Endothelial cell of umbilical vein (primary cell): ENCODE results near the gene SAV1. TPM values are rescaled to one million over a fixed set of nuclear protein-coding genes. Genes with fewer than 3 reads are reported as not detected.

Experiments
- BruUV-seq: library from RNA; stranded (reverse); fragments of 400-500 nt; replicated peaks from 2 replicates; lab custom pipeline; 2021; lab: Mats Ljungman, UMichigan
- CTCF ChIA-PET: fragments of 300-600, 350-600 bp; sonication (Branson Sonifier 250); formaldehyde crosslinking; loops from one replicate; lab custom pipeline; 2021; ENCODE audit warnings: antibody characterized with exemption, inconsistent platforms; lab: Charles Lee
- POLR2A ChIA-PET: fragments of 300-600, 350-600 bp; sonication (Branson Sonifier 250); formaldehyde crosslinking; loops from one replicate; lab custom pipeline; 2021; ENCODE audit warnings: antibody characterized with exemption, inconsistent platforms; lab: Charles Lee
- DNase-seq: peaks from one replicate; pipeline ENCODE4 v3.0.0-alpha.2; 2011; ENCODE audit warnings: low read depth, low spot score
- FAIRE-seq: peaks from 2 replicates; lab custom pipeline; 2011; peaks lifted over from hg19 to GRCh38; lab: Jason Lieb, UNC
- H2AFZ ChIP-seq: 2 replicates; pipeline ENCODE4 v1.6.0; 2012; ENCODE audit warnings: low read depth, low read length, control low read depth, inconsistent platforms
- H3K27ac ChIP-seq: 2 replicates; pipeline ENCODE4 v1.5.1; 2011; ENCODE audit warnings: low read depth, mild to moderate bottlenecking, control low read depth, low read length, moderate library complexity; ENCODE audit not compliant: insufficient read depth
- H3K27me3 ChIP-seq, 2 experiments: 2 replicates each; pipeline versions ENCODE4 v1.6.0 to v1.6.1; 2011; ENCODE audit warnings: low read length in 2 of 2, mixed read lengths in 1 of 2; ENCODE audit not compliant: control insufficient read depth in 2 of 2, insufficient read depth in 2 of 2
- H3K36me3 ChIP-seq, 2 experiments: 2 replicates in 1 of 2; 3 replicates in 1 of 2; pipeline ENCODE4 v1.5.1; 2011; ENCODE audit warnings: low read length in 2 of 2, mild to moderate bottlenecking in 1 of 2, moderate library complexity in 1 of 2; ENCODE audit not compliant: control insufficient read depth in 2 of 2, insufficient read depth in 2 of 2; ENCODE audit errors: extremely low read depth in 1 of 2
- H3K4me1 ChIP-seq: 3 replicates; pipeline ENCODE4 v1.5.1; 2011; ENCODE audit warnings: mild to moderate bottlenecking, low read length; ENCODE audit not compliant: control insufficient read depth, insufficient read depth; ENCODE audit errors: extremely low read depth
- H3K4me2 ChIP-seq: 2 replicates; pipeline ENCODE4 v1.6.1; 2011; ENCODE audit warnings: low read length, control low read depth, mixed read lengths; ENCODE audit not compliant: insufficient read depth
- H3K4me3 ChIP-seq, 3 experiments: fragments of 200-600 bp in 1 of 3; sonication (generic), shearing (Covaris generic) in 1 of 3; replicated peaks in 1 of 3; 2 replicates each; pipeline ENCODE4 v1.5.1; 2011 to 2016; ENCODE audit warnings: control low read depth in 3 of 3, low read length in 3 of 3, mild to moderate bottlenecking in 2 of 3, inconsistent platforms in 1 of 3, low read depth in 1 of 3, moderate library complexity in 1 of 3; ENCODE audit not compliant: insufficient read depth in 1 of 3
- H3K79me2 ChIP-seq: 2 replicates; pipeline ENCODE4 v1.6.0; 2012; ENCODE audit warnings: low read length, inconsistent platforms; ENCODE audit not compliant: control insufficient read depth, insufficient read depth
- H3K9ac ChIP-seq: replicated peaks from 2 replicates; pipeline ENCODE3; 2011; ENCODE audit warnings: low read length, control low read depth; ENCODE audit not compliant: insufficient read depth; ENCODE audit errors: extremely low read depth
- H3K9me1 ChIP-seq: replicated peaks from 3 replicates; pipeline ENCODE4 v1.6.0; 2011; ENCODE audit warnings: mild to moderate bottlenecking, low read length; ENCODE audit not compliant: control insufficient read depth, insufficient read depth; ENCODE audit errors: extremely low read depth
- H3K9me3 ChIP-seq: replicated peaks from 2 replicates; pipeline ENCODE4 v1.5.1; 2012; ENCODE audit warnings: low read length, inconsistent platforms; ENCODE audit not compliant: control insufficient read depth, insufficient read depth
- H4K20me1 ChIP-seq: replicated peaks from 2 replicates; pipeline ENCODE3; 2011; ENCODE audit warnings: mild to moderate bottlenecking, low read length; ENCODE audit not compliant: control insufficient read depth, insufficient read depth; ENCODE audit errors: extremely low read depth
- EZH2 ChIP-seq: IDR thresholded peaks from 2 replicates; pipeline ENCODE4 v1.6.1; 2012; ENCODE audit warnings: borderline replicate concordance, low read depth, mild to moderate bottlenecking, moderate library complexity, low read length, inconsistent platforms; ENCODE audit not compliant: severe bottlenecking
- GATA2 ChIP-seq: IDR thresholded peaks from 2 replicates; pipeline ENCODE4 v1.7.0; 2011; ENCODE audit warnings: low read depth, mild to moderate bottlenecking, moderate library complexity, mixed read lengths, low read length; ENCODE audit not compliant: insufficient read length, insufficient read depth
- MYC ChIP-seq: IDR thresholded peaks from one replicate; pipeline ENCODE4 v1.6.1; 2011; ENCODE audit warnings: mild to moderate bottlenecking, low read depth, low read length
- dilution Hi-C: fragments of 300-500 bp; cut with MboI; formaldehyde crosslinking; loops from one replicate; pipeline ENCODE4 v1.15.0; 2019; ENCODE audit warnings: low sequenced_read_pairs; ENCODE audit not compliant: extremely low pct_ligation_motif_present
- intact Hi-C: fragments of 100-400 bp; cut with micrococcal nuclease; formaldehyde crosslinking; loops from one replicate; pipeline ENCODE4 v1.10.0; 2022
- polyA plus RNA-seq, 4 experiments: library from polyadenylated mRNA; depleted of rRNA in 3 of 4; stranded (reverse) in 3 of 4; unstranded in 1 of 4; fragments of >200 nt; gene quantifications; 2 replicates each; pipeline versions ENCODE4 v1.2.1 to v1.2.3, GENCODE V29; 2011 to 2012; ENCODE audit warnings: missing spikeins in 1 of 4
- total RNA-seq: library from RNA; stranded (reverse); gene quantifications from 2 replicates; pipeline ENCODE4 v1.2.3, GENCODE V29; 2021
- TF ChIP-seq, protein P1 (sequence below), 2 donors: IDR thresholded peaks; 1 replicate in 1 of 2; 2 replicates in 1 of 2; pipeline ENCODE4 v1.5.1; 2011; ENCODE audit warnings: low read length in 2 of 2, mild to moderate bottlenecking in 2 of 2, moderate library complexity in 2 of 2, control low read depth in 1 of 2, inconsistent platforms in 1 of 2, low read depth in 1 of 2; ENCODE audit not compliant: insufficient read depth in 1 of 2; ENCODE audit errors: extremely low read depth in 1 of 2

SAV1 gene
- total and polyA plus RNA-seq, 2 donors (not counting 3 experiments of a cell fraction or from before 2014, with no cell fraction given), result 7.1 to 31.0 TPM

- H3K36me3 ChIP-seq, result no peaks in the 10 kb centered on the region
- no peak for FAIRE-seq
- no peaks in the 10 kb centered on the region for H3K27me3 ChIP-seq
- no peaks in the 10 kb centered on the region for H4K20me1 ChIP-seq
- no peaks in the 10 kb centered on the region for H3K79me2 ChIP-seq
- TF ChIP-seq, protein P1, sequence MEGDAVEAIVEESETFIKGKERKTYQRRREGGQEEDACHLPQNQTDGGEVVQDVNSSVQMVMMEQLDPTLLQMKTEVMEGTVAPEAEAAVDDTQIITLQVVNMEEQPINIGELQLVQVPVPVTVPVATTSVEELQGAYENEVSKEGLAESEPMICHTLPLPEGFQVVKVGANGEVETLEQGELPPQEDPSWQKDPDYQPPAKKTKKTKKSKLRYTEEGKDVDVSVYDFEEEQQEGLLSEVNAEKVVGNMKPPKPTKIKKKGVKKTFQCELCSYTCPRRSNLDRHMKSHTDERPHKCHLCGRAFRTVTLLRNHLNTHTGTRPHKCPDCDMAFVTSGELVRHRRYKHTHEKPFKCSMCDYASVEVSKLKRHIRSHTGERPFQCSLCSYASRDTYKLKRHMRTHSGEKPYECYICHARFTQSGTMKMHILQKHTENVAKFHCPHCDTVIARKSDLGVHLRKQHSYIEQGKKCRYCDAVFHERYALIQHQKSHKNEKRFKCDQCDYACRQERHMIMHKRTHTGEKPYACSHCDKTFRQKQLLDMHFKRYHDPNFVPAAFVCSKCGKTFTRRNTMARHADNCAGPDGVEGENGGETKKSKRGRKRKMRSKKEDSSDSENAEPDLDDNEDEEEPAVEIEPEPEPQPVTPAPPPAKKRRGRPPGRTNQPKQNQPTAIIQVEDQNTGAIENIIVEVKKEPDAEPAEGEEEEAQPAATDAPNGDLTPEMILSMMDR (IDR thresholded peaks at IDR 0.05; ENCODE audit: extremely low read depth in 1 of 2, insufficient read depth in 1 of 2, low read depth in 1 of 2, low read length in 2 of 2), result no peak
- no peak for TF ChIP-seq GATA2
- no peak for TF ChIP-seq MYC
- TF ChIP-seq EZH2, result no peak
- H3K4me3 ChIP-seq, result no peak overlapping the region
- H3K4me1 ChIP-seq, result peaks cover 11% of the 10 kb centered on the region
- H3K9me3 ChIP-seq, result no peaks in the 10 kb centered on the region
- no peak overlapping the region for H3K27ac ChIP-seq
- dilution Hi-C loops, result no loop called here
- H2AFZ ChIP-seq, result no peak overlapping the region
- H3K9ac ChIP-seq, result no peak overlapping the region
- H3K9me1 ChIP-seq, result no peaks in the 10 kb centered on the region
- no peak overlapping the region for H3K4me2 ChIP-seq
- POLR2A ChIA-PET, result no interaction called here
- no TSS peak for BruUV-seq
- CTCF ChIA-PET, result no interaction called here
- no peak for DNase-seq
- intact Hi-C loops, result no loop called here
Observed at GRCh38 chr14:50610465-50610864, 57.6 kb downstream of the SAV1 start.

GRCh38 chr14:50608302-50608851 lies 59.7 kb downstream of the SAV1 start:
- H4K20me1 ChIP-seq, result no peaks in the 10 kb centered on the region
- ChIA-PET POLR2A (no interaction called here), CTCF (interaction anchor here (1.5 to 1.8 kb wide), 2 partner anchors 9 to 106 kb away, joined by 5 to 7 read pairs; no protein-coding TSS in a partner anchor)
- intact Hi-C loops, result no loop called here
- no peak overlapping the region for H2AFZ ChIP-seq
- peaks cover 16% of the 10 kb centered on the region for H3K4me1 ChIP-seq
- dilution Hi-C loops, result no loop called here
- H3K36me3 ChIP-seq, result no peaks in the 10 kb centered on the region
- BruUV-seq, result no TSS peak
- no peak for FAIRE-seq
- TF ChIP-seq EZH2 (no peak), GATA2 (peak; percentile 31)
- H3K27me3 ChIP-seq, result no peaks in the 10 kb centered on the region
- no peak overlapping the region for H3K4me2 ChIP-seq
- no peaks in the 10 kb centered on the region for H3K9me3 ChIP-seq
- H3K4me3 ChIP-seq, result no peak overlapping the region
- no peaks in the 10 kb centered on the region for H3K9me1 ChIP-seq
- no peak for DNase-seq
- H3K9ac ChIP-seq, result no peak overlapping the region
- H3K27ac ChIP-seq, result no peak overlapping the region
- no peaks in the 10 kb centered on the region for H3K79me2 ChIP-seq
